ENCODE results near the gene WDHD1.

DNA sequence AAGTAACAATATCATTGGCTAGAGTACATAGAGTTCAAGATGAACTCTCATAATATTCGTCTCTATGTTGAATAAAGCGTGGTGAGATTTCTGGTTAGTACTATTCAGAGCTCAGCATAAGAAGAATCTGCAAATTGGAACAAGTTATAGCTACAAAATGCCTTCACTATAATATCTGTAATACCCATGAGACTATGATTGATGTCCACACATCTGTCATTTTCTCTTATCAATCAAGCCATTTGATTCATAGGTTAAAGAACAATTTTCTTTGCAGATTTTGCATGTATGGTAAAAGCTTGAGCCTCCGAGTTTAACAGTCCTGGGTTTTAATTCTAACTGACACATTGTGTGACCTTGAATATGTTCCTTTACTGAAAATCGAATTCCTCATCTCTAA lies 1.6 kb upstream of the WDHD1 start:
- TF ChIP-seq RARB (CRISPR knock-in tag; IDR thresholded peaks at IDR 0.05) = no peak
- no peak for TF ChIP-seq POU6F1 (CRISPR knock-in tag; IDR thresholded peaks at IDR 0.05; ENCODE audit: borderline replicate concordance, low read depth)
- TF ChIP-seq TCF4 (CRISPR knock-in tag; IDR thresholded peaks at IDR 0.05; ENCODE audit: borderline replicate concordance) = no peak
- TF ChIP-seq ZFP30 (CRISPR knock-in tag; IDR thresholded peaks at IDR 0.05) = no peak

Measured in SK-N-SH treated with all-trans-retinoic acid at 6 μM for 48 hours (cell line).